SK-MEL-5 (cell line): ENCODE results near the gene TRIM66. TPM values are rescaled to one million over a fixed set of nuclear protein-coding genes. Genes with fewer than 3 reads are reported as not detected.
A peak's percentile ranks its signal among the peaks of the same experiment; 100 is the strongest.

Source experiments
- DNase-seq: peaks from one replicate; pipeline ENCODE4 v3.0.0-alpha.2; 2016; ENCODE audit warnings: low read depth, low spot score
- in situ Hi-C: cut with HindIII; loops from 2 replicates; pipeline ENCODE4 v1.10.0; 2016; ENCODE audit warnings: low sequenced_read_pairs, high pct_unique_total_duplicates, low pct_unique_long_range_greater_than_20kb
- small RNA-seq, 2 experiments: library from RNA; depleted of rRNA; stranded (forward); fragments of <200 nt; gene quantifications; one replicate each; pipeline ENCODE3, GENCODE V24; 2014
- total RNA-seq: library from RNA; depleted of rRNA; stranded (reverse); fragments of >200 nt; shearing (Covaris generic); gene quantifications from 2 replicates; pipeline ENCODE4 v1.2.3, GENCODE V29; 2014; rRNA removed

Gene TRIM66
- total RNA-seq, 1 experiment from 2014 or later = 5.8 TPM

- in situ Hi-C loops = no loop called here
- DNase-seq = peak; percentile 75
These were observed 115.8 kb downstream of the TRIM66 start for GRCh38 chr11:8566613-8567210.

- no peak for DNase-seq
- in situ Hi-C loops = no loop called here
These were observed 117.9 kb downstream of the TRIM66 start for GRCh38 chr11:8564526-8564925.

Small RNA genes lying within 50 kb of the gene (small RNA-seq; reads per million reads assigned to genes)
- gene SNORA3A = 0 reads per million in 2 experiments
- gene SNORA3B = 1.6 to 4.3 reads per million in 2 experiments

Other genes with a start within 250 kb of the TRIM66 start
- not detected in 2 replicates for gene STK33, start 88.4 kb downstream of the TRIM66 start, total RNA-seq
- gene RPL27A, start 127 bp upstream of the TRIM66 start, total RNA-seq = 1,031 and 1,139 TPM in 2 replicates
- 34.0 and 38.5 TPM in 2 replicates for gene AKIP1, start 228.5 kb upstream of the TRIM66 start, total RNA-seq